ENCODE data around the gene GARIN5B. TPM values are rescaled to one million over a fixed set of nuclear protein-coding genes. Genes with fewer than 3 reads are reported as not detected.

Gene GARIN5B
- total and polyA plus RNA-seq, 2 of the 13 experiments (the other 11 are each of a cell fraction or from before 2014, with no cell fraction given), result not detected

- TF ChIP-seq ZBTB40 (IDR thresholded peaks at IDR 0.05), result peak; percentile 43; the same call in 1 of the 2 replicates
- TF ChIP-seq ZBTB40 (CRISPR knock-in tag; IDR thresholded peaks at IDR 0.05), result peak; percentile 63
- TF ChIP-seq KDM6A (CRISPR knock-in tag; IDR thresholded peaks at IDR 0.05; ENCODE audit: low read depth), result no peak
- peak; percentile 93 for TF ChIP-seq HES4 (CRISPR knock-in tag; IDR thresholded peaks at IDR 0.05; ENCODE audit: borderline replicate concordance)
- no peak; the same call in 1 of the 2 replicates for TF ChIP-seq ARHGAP35 (CRISPR knock-in tag; IDR thresholded peaks at IDR 0.05; ENCODE audit: borderline replicate concordance)
- no peak; the same call in 1 of the 2 replicates for TF ChIP-seq ZNF629 (CRISPR knock-in tag; conservative IDR thresholded peaks at IDR 0.05)
- peak; percentile 88 for TF ChIP-seq ZNF574 (CRISPR knock-in tag; IDR thresholded peaks at IDR 0.05)
- TF ChIP-seq CTCF (CRISPR knock-in tag; IDR thresholded peaks at IDR 0.05), result no peak; the same call in 1 of the 2 replicates
- no peak for TF ChIP-seq RARG (CRISPR knock-in tag; IDR thresholded peaks at IDR 0.05; ENCODE audit: low read depth)
- TF ChIP-seq MATR3 (CRISPR knock-in tag; IDR thresholded peaks at IDR 0.05), result no peak
- no peak for TF ChIP-seq MBD4 (IDR thresholded peaks at IDR 0.05; ENCODE audit: borderline replicate concordance, low read length)
- TF ChIP-seq FOXO1 (CRISPR knock-in tag; IDR thresholded peaks at IDR 0.05), result 0 out of 2 replicates have a peak, but pooled peaks have one; percentile 11
- TF ChIP-seq CERS6 (CRISPR knock-in tag; IDR thresholded peaks at IDR 0.05), result no peak
Observed at GRCh38 chr19:55385724-55386492, 22.8 kb upstream of the GARIN5B start, which contains the start of gene RPL28 (continued).
